Ovary (tissue), 3 donors: ENCODE data around the gene TACO1.

Experiments used
- EP300 ChIP-seq: sonication (generic); formaldehyde crosslinking; IDR thresholded peaks from one replicate; pipeline ENCODE4 v1.6.1; 2017; ENCODE audit warnings: antibody characterized with exemption
- TF ChIP-seq, protein P1 (sequence below), 3 donors: fragments of 450-650 bp in 2 of 3; fragments of 200-600 bp in 1 of 3; IDR thresholded peaks; one replicate each; pipeline versions ENCODE4 v1.5.1 to v1.8.0; 2016 to 2022; ENCODE audit warnings: antibody characterized with exemption in 3 of 3, mild to moderate bottlenecking in 1 of 3
- donor health status: DM: no; HTN: no; CAD: no.

DNA sequence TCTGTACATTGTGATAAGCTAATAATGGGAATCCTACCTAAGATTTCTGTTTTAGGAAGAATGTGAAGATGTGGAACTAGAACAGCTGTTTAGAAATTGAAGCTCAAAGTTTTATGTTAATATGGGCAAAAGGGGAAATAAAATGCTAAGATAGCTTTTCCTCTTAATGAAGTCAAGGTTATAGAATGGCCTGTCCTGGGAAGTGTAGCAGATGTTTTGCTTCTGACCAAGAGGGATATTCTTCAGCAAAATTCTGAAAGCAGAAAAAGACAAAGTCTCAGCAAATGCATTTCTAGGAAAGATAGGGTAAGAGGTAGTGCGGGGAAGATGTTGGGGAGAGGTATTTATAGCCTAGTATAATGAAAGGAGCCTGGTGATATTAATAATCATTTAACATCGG lies 34.6 kb downstream of the TACO1 start:
- TF ChIP-seq, protein P1, sequence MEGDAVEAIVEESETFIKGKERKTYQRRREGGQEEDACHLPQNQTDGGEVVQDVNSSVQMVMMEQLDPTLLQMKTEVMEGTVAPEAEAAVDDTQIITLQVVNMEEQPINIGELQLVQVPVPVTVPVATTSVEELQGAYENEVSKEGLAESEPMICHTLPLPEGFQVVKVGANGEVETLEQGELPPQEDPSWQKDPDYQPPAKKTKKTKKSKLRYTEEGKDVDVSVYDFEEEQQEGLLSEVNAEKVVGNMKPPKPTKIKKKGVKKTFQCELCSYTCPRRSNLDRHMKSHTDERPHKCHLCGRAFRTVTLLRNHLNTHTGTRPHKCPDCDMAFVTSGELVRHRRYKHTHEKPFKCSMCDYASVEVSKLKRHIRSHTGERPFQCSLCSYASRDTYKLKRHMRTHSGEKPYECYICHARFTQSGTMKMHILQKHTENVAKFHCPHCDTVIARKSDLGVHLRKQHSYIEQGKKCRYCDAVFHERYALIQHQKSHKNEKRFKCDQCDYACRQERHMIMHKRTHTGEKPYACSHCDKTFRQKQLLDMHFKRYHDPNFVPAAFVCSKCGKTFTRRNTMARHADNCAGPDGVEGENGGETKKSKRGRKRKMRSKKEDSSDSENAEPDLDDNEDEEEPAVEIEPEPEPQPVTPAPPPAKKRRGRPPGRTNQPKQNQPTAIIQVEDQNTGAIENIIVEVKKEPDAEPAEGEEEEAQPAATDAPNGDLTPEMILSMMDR (IDR thresholded peaks at IDR 0.05): no peak
- no peak for TF ChIP-seq EP300
